D721Med (cell line): ENCODE measurements around the gene LAYN.

Experiments
- DNase-seq: peaks from one replicate; pipeline ENCODE4 v3.0.0; 2011; ENCODE audit warnings: low spot score; ENCODE audit not compliant: insufficient read length
- FAIRE-seq: peaks from 2 replicates; lab custom pipeline; 2011; peaks lifted over from hg19 to GRCh38; lab: Jason Lieb, UNC
- CTCF ChIP-seq: IDR thresholded peaks from 2 replicates; pipeline ENCODE4 v1.5.1; 2012; ENCODE audit warnings: mild to moderate bottlenecking, control low read depth; ENCODE audit not compliant: insufficient read depth; ENCODE audit errors: missing control alignments

The LAYN gene

GRCh38 chr11:111566324-111566723 lies 25.8 kb downstream of the LAYN start:
- no peak for DNase-seq
- TF ChIP-seq CTCF = no peak
- FAIRE-seq = no peak

- DNase-seq (no peak), FAIRE-seq (no peak)
- no peak for TF ChIP-seq CTCF
Measured at GRCh38 chr11:111569476-111569875, 29.0 kb downstream of the LAYN start.

- FAIRE-seq (no peak), DNase-seq (no peak)
- no peak for TF ChIP-seq CTCF
Measured at GRCh38 chr11:111570796-111571195, 30.3 kb downstream of the LAYN start.

- DNase-seq (no peak), FAIRE-seq (no peak)
- TF ChIP-seq CTCF = no peak
Measured at GRCh38 chr11:111571829-111572501, 31.4 kb downstream of the LAYN start.

- DNase-seq = no peak
- FAIRE-seq = no peak
- TF ChIP-seq CTCF = no peak
Measured at GRCh38 chr11:111572581-111572980, 32.1 kb downstream of the LAYN start.

GRCh38 chr11:111573821-111574249 lies 33.3 kb downstream of the LAYN start:
- no peak for TF ChIP-seq CTCF
- FAIRE-seq = no peak

GRCh38 chr11:111574373-111575225 lies 34.1 kb downstream of the LAYN start:
- DNase-seq (no peak), FAIRE-seq (no peak)
- peak; percentile 36 for TF ChIP-seq CTCF

More at GRCh38 chr11:111573821-111574249, 33.3 kb downstream of the LAYN start:
- no peak for DNase-seq
